Neural cell (in vitro differentiated cells): ENCODE measurements around the gene VPS13D. TPM values are rescaled to one million over a fixed set of nuclear protein-coding genes. Genes with fewer than 3 reads are reported as not detected.

Experiments
- H2AFZ ChIP-seq: fragments of 200-600, 300-800 bp; sonication (generic), shearing (Covaris generic); 2 replicates; pipeline ENCODE4 v1.6.0; 2014; ENCODE audit warnings: low read depth, mild to moderate bottlenecking, antibody characterized with exemption, low read length, moderate library complexity
- H3F3A ChIP-seq: fragments of 200-600 bp; shearing (Covaris generic); 2 replicates; pipeline ENCODE4 v1.6.1; 2016; ENCODE audit warnings: mild to moderate bottlenecking, moderate library complexity, mixed read lengths, antibody characterized with exemption, low read length; ENCODE audit not compliant: insufficient read depth, poor library complexity, severe bottlenecking
- H3K27ac ChIP-seq: fragments of 200-600, 300-800 bp; sonication (generic), shearing (Covaris generic); 2 replicates; pipeline ENCODE4 v1.5.1; 2014; ENCODE audit warnings: mild to moderate bottlenecking, low read length, moderate library complexity
- H3K27me3 ChIP-seq: fragments of 300-800, 200-600 bp; sonication (generic), shearing (Covaris generic); 2 replicates; pipeline ENCODE4 v1.6.0; 2014; ENCODE audit warnings: mild to moderate bottlenecking, low read depth, low read length, moderate library complexity; ENCODE audit not compliant: insufficient read depth
- H3K36me3 ChIP-seq: fragments of 300-800, 200-600 bp; sonication (generic), shearing (Covaris generic); 2 replicates; pipeline ENCODE4 v1.5.1; 2014; ENCODE audit warnings: mild to moderate bottlenecking, antibody characterized with exemption, low read length, moderate library complexity; ENCODE audit not compliant: insufficient read depth
- H3K4me2 ChIP-seq: fragments of 300-800, 200-600 bp; sonication (generic), shearing (Covaris generic); 2 replicates; pipeline ENCODE4 v1.6.0; 2014; ENCODE audit warnings: mild to moderate bottlenecking, low read length
- H3K4me3 ChIP-seq: fragments of 300-800, 200-600 bp; sonication (generic), shearing (Covaris generic); 2 replicates; pipeline ENCODE4 v1.5.1; 2014; ENCODE audit warnings: mild to moderate bottlenecking, low read length, moderate library complexity
- H3K79me2 ChIP-seq: fragments of 200-600 bp; shearing (Covaris generic); replicated peaks from 2 replicates; pipeline ENCODE4 v1.6.0; 2014; ENCODE audit warnings: mild to moderate bottlenecking, low read length, moderate library complexity; ENCODE audit not compliant: insufficient read depth
- H3K9ac ChIP-seq: fragments of 300-800, 200-600 bp; sonication (generic), shearing (Covaris generic); 2 replicates; pipeline ENCODE4 v1.6.1; 2016; ENCODE audit warnings: mild to moderate bottlenecking, low read length, mixed read lengths
- H3K9me2 ChIP-seq: fragments of 200-600 bp; shearing (Covaris generic); 2 replicates; pipeline ENCODE4 v1.6.1; 2016; ENCODE audit warnings: mild to moderate bottlenecking, low read length, mixed read lengths; ENCODE audit not compliant: insufficient read depth
- H3K9me3 ChIP-seq: fragments of 200-600, 300-800 bp; sonication (generic), shearing (Covaris generic); 2 replicates; pipeline ENCODE4 v1.6.1; 2016; ENCODE audit warnings: mild to moderate bottlenecking, mixed run types, low read length, moderate library complexity, mixed read lengths
- H4K20me1 ChIP-seq: fragments of 200-600 bp; shearing (Covaris generic); 2 replicates; pipeline ENCODE4 v1.6.1; 2016; ENCODE audit warnings: mild to moderate bottlenecking, mixed run types; ENCODE audit not compliant: insufficient read depth
- CTCF ChIP-seq: fragments of 450-650 bp; IDR thresholded peaks from 2 replicates; pipeline ENCODE4 v1.5.1; 2014; ENCODE audit warnings: antibody characterized with exemption, mild to moderate bottlenecking, moderate library complexity; ENCODE audit not compliant: poor library complexity, severe bottlenecking
- EP300 ChIP-seq: fragments of 450-650 bp; conservative IDR thresholded peaks from 2 replicates; pipeline ENCODE4 v1.6.1; 2014; ENCODE audit warnings: antibody characterized with exemption, mild to moderate bottlenecking, moderate library complexity; ENCODE audit not compliant: poor library complexity, severe bottlenecking
- EZH2 ChIP-seq: fragments of 200-600, 300-800 bp; shearing (Covaris generic), sonication (generic); IDR thresholded peaks from 2 replicates; pipeline ENCODE4 v1.6.1; 2014; ENCODE audit warnings: antibody characterized with exemption, low read length, borderline replicate concordance, mild to moderate bottlenecking; ENCODE audit not compliant: insufficient read depth, poor library complexity, severe bottlenecking
- MXI1 ChIP-seq: fragments of 450-650 bp; conservative IDR thresholded peaks from 2 replicates; pipeline ENCODE4 v1.6.1; 2014; ENCODE audit warnings: antibody characterized with exemption, mild to moderate bottlenecking; ENCODE audit not compliant: poor library complexity, severe bottlenecking
- POLR2AphosphoS5 ChIP-seq: IDR thresholded peaks from 2 replicates; pipeline ENCODE4 v1.6.1; 2012
- RAD21 ChIP-seq: fragments of 450-650 bp; conservative IDR thresholded peaks from 2 replicates; pipeline ENCODE4 v1.6.1; 2014; ENCODE audit warnings: antibody characterized with exemption, mild to moderate bottlenecking, moderate library complexity
- REST ChIP-seq: IDR thresholded peaks from 2 replicates; pipeline ENCODE4 v1.6.1; 2012; ENCODE audit warnings: borderline replicate concordance
- SMC3 ChIP-seq: fragments of 450-650 bp; conservative IDR thresholded peaks from 2 replicates; pipeline ENCODE4 v1.6.1; 2014; ENCODE audit warnings: antibody characterized with exemption, mild to moderate bottlenecking, moderate library complexity; ENCODE audit not compliant: poor library complexity
- TAF1 ChIP-seq: IDR thresholded peaks from 2 replicates; pipeline ENCODE4 v1.6.1; 2012; ENCODE audit warnings: low read depth
- polyA plus RNA-seq: library from polyadenylated mRNA; depleted of rRNA; stranded (reverse); fragments of >200 nt; gene quantifications from 2 replicates; pipeline ENCODE4 v1.2.3, GENCODE V29; 2014

The VPS13D gene
- polyA plus RNA-seq, 1 donor from 2014 or later: 24.5 TPM

- Histone ChIP-seq H3K4me3 (no peak overlapping the region), H3F3A (no peaks in the 10 kb centered on the region), H3K27me3 (no peaks in the 10 kb centered on the region), H3K4me2 (no peak overlapping the region), H4K20me1 (no peaks in the 10 kb centered on the region), H3K79me2 (no peaks in the 10 kb centered on the region), H3K27ac (no peak overlapping the region), H3K9ac (no peak overlapping the region), H3K9me2 (no peaks in the 10 kb centered on the region), H3K9me3 (no peaks in the 10 kb centered on the region), H3K36me3 (no peaks in the 10 kb centered on the region), H2AFZ (no peak overlapping the region)
- TF ChIP-seq RAD21 (no peak), REST (no peak)
Observed at GRCh38 chr1:12202577-12202976, 27.3 kb upstream of the VPS13D start.

GRCh38 chr1:12203216-12204007, 26.4 kb upstream of the VPS13D start:
- H3K9me2 ChIP-seq: no peaks in the 10 kb centered on the region
- no peaks in the 10 kb centered on the region for H4K20me1 ChIP-seq
- no peak overlapping the region for H2AFZ ChIP-seq
- no peaks in the 10 kb centered on the region for H3K9me3 ChIP-seq
- H3K4me2 ChIP-seq: no peak overlapping the region
- H3K27ac ChIP-seq: no peak overlapping the region
- no peak overlapping the region for H3K9ac ChIP-seq
- H3K27me3 ChIP-seq: no peaks in the 10 kb centered on the region
- no peak overlapping the region for H3K4me3 ChIP-seq
- no peaks in the 10 kb centered on the region for H3K79me2 ChIP-seq
- H3F3A ChIP-seq: no peaks in the 10 kb centered on the region
- TF ChIP-seq POLR2AphosphoS5 (no peak), REST (no peak), SMC3 (no peak), EZH2 (no peak), RAD21 (no peak), TAF1 (no peak), MXI1 (no peak), EP300 (no peak), CTCF (no peak)
- H3K36me3 ChIP-seq: no peaks in the 10 kb centered on the region
